HCT116 (cell line): Measurements from ENCODE around the gene MUC4.

Experiments
- CTCF ChIP-seq, 3 experiments: fragments of 200-600 bp in 1 of 3; sonication (generic) in 1 of 3; IDR thresholded peaks in 2 of 3; conservative IDR thresholded peaks in 1 of 3; 2 replicates each; pipeline ENCODE4 v1.5.1; 2012 to 2017; ENCODE audit warnings: low read depth in 2 of 3, low read length in 2 of 3, antibody characterized with exemption in 1 of 3, borderline replicate concordance in 1 of 3, control low read depth in 1 of 3, mild to moderate bottlenecking in 1 of 3, mixed read lengths in 1 of 3, mixed run types in 1 of 3, moderate library complexity in 1 of 3; ENCODE audit not compliant: insufficient read depth in 1 of 3
- EZH2 ChIP-seq: fragments of 200-600 bp; sonication (generic); IDR thresholded peaks from 2 replicates; pipeline ENCODE4 v1.6.1; 2017; ENCODE audit warnings: antibody characterized with exemption, mixed run types
- RAD21 ChIP-seq: IDR thresholded peaks from 2 replicates; pipeline ENCODE4 v1.6.1; 2012; ENCODE audit warnings: low read depth, mild to moderate bottlenecking
- REST ChIP-seq: IDR thresholded peaks from 2 replicates; pipeline ENCODE4 v1.6.1; 2012; ENCODE audit warnings: low read depth
- ZBTB33 ChIP-seq: IDR thresholded peaks from 2 replicates; pipeline ENCODE4 v1.6.1; 2011; ENCODE audit warnings: mild to moderate bottlenecking, low read length, moderate library complexity; ENCODE audit not compliant: insufficient replicate concordance; ENCODE audit errors: extremely low read depth
- ZNF274 ChIP-seq: fragments of 200-500 bp; sonication (Bioruptor generic); IDR thresholded peaks from 2 replicates; pipeline ENCODE4 v1.6.1; 2014; ENCODE audit warnings: mild to moderate bottlenecking, low read depth, low read length, inconsistent platforms

GRCh38 chr3:195808741-195809290 lies 2.9 kb downstream of the MUC4 start:
- no peak for TF ChIP-seq CTCF (IDR thresholded peaks at IDR 0.05 in 2 of 3, conservative IDR thresholded peaks at IDR 0.05 in 1 of 3; ENCODE audit: borderline replicate concordance in 1 of 3, insufficient read depth in 1 of 3, low read depth in 2 of 3, low read length in 2 of 3)
- TF ChIP-seq REST: no peak
- no peak for TF ChIP-seq EZH2
- no peak for TF ChIP-seq RAD21
- TF ChIP-seq ZBTB33: no peak
- TF ChIP-seq ZNF274: no peak
